Lung microvascular endothelial cell (primary cell): ENCODE results near the gene ANKRD44. TPM values are rescaled to one million over a fixed set of nuclear protein-coding genes. Genes with fewer than 3 reads are reported as not detected.
A peak's percentile ranks its signal among the peaks of the same experiment; 100 is the strongest.

Source experiments
- DNase-seq, 2 donors: peaks; one replicate each; pipeline versions ENCODE4 v3.0.0 to v3.0.0-alpha.2; 2010; ENCODE audit warnings: low read depth in 2 of 2
- total RNA-seq: library from RNA; depleted of rRNA; stranded (reverse); fragments of >200 nt; gene quantifications from 2 replicates; pipeline ENCODE4 v1.2.1, GENCODE V29; 2014

ANKRD44 gene
- total RNA-seq, 1 donor from 2014 or later, result 1.6 TPM

GRCh38 chr2:197238043-197238365 lies 72.6 kb downstream of the ANKRD44 start:
- peak in 1 of 2 donors; percentile 22 for DNase-seq

DNA sequence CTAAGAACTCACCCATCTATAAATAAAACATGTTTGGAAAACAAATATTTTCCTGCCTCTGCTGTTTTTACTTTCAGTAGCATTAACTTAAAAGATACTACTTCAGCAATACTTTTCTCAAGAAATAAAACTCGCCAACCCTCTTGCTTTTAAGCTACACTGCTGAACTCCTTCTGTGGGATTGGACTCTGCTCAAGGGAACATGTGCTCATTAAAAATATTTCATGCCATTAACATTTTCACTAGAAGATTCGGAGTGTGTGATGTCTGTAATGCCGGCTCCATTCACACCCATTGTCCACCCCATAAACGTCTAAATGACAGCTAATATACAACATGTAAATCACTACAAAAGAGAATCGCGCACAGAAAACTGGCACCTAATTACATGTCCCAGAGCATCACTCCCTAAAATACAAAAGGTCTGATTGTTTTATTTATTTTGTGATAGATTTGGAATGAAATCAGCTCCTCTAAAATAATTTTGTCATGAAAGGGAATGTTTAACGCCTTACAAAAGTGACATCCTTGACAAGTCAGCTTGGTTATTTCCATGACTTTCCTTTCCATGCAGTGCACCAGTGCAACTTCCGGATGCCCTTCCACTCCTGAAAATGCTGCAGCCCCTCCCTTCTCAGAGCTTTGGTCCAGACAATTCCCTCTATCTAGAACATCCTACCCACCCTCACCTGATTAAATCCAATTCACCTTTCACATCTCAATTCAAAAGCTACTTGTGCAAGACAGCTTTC lies 73.1 kb downstream of the ANKRD44 start:
- DNase-seq, result no peak

DNA sequence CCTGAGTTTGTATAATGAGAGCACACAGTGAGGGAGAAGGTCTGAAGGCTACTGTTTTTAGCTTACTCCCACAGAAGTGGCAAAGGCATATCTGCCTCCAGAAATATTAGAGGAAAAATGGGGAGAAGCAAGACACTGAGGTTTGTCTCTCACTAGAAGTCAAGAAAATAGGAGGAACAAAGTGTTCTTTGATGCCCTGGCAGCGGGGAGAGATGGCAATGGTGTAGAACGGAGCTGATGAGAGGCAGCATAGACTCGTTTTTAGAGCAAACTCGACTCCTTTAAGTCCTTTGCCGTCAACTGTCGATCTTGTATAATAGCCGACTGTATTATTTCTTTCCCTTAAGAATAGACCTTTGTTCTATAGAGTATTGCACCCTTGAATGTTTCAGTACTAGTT lies 73.8 kb downstream of the ANKRD44 start:
- DNase-seq, result no peak

DNA sequence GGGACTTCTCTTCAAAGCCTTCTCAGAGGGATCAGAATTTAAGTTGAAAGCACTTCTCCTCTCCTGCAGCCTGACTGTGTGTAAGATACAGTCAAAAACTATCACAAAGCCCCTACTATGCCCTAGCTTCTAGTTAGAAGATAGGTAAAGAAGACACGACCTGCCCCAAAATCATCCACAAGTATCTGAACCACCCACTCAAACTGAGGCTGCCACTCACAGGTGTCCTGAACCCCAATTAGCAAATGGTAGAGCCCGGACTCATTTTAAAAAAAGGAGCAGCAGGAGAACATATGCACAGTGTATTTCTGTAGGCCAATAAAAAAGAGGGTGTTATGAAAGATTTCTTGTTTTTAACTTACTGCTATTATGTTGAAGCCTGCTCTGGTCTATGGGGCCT lies 74.4 kb downstream of the ANKRD44 start:
- no peak for DNase-seq

GRCh38 chr2:197235711-197236110 lies 74.9 kb downstream of the ANKRD44 start:
- no peak for DNase-seq

DNA sequence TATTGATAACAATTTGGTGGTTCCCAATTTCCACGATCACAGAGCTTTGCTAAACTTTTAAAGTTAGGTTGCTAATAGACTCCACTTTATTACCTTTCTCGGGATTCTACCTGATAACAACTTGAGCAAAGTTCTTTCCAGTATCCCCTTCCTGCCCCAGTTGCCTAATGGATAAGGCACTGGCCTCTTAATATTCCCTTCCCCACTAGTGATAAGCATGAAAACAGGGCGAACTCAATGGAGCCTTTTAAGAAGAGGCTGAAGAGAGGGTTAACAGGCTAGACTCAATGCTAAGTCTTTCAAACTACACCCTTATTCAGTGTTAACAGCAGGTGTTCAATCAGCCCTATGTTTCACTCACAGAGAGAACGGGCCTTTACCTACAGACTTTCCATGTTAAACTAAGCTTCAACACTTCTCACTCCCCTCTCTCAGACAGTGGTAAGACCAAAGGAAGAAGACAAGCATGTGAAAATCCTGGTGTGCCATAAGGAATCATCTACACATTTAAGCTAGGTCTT lies 75.8 kb downstream of the ANKRD44 start:
- no peak for DNase-seq

DNA sequence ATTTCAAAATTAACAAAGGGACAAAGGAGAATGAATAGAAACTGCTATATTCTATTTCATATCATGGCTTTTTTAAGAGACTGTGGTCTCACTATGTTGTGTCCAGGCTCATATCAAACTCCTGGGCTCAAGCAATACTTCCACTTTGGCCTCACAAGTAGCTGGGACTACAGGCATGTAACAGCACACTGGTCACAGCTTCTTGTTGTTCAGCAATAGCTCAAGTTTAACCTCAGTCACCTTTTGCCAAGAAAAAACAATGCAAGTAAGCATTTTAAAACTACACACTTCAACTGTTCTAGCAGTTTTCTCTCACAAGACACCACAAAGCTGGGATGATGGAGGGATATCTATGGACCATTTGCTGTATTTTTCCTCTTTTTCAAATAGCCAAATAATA lies 77.1 kb downstream of the ANKRD44 start:
- DNase-seq, result no peak

DNA sequence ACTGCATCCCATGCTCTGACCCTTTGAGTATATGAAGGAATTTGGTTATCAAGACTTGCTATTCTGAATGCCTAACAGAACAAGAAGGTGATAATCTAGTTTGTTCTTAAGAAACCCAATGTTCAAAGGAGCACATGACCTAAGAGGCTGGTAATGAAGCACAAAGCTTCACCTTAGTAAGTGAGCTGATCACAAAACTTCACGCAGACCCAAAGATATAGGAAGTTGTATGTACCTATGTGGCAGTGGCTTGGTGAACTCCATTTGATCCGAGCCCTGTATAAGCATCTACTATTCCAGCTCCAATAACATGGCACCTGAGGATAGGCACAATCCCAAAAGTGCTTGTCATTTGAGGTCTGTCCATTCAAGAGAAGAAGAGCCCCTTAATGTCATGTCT lies 78.6 kb downstream of the ANKRD44 start:
- no peak for DNase-seq

- no peak for DNase-seq
These were observed 80.8 kb downstream of the ANKRD44 start for GRCh38 chr2:197229509-197230443.

DNA sequence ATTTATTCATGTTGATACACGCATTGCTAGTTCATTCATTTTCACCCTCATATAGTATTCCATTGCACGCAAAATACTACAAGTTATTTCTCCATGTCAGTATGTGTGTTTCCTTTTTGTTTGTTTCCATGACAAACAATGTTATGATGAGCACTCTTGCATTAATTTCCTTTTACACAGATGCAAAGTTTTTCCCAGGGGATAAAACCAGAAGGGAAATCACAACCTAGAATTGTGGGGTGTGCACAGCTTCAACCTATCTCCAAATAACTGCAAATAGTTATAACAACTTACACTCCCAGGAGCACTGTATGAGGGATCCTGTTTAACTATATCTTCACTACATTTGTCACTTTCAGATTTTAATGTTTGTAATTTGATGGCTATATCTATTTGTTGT lies 87.1 kb downstream of the ANKRD44 start:
- DNase-seq, result no peak

DNA sequence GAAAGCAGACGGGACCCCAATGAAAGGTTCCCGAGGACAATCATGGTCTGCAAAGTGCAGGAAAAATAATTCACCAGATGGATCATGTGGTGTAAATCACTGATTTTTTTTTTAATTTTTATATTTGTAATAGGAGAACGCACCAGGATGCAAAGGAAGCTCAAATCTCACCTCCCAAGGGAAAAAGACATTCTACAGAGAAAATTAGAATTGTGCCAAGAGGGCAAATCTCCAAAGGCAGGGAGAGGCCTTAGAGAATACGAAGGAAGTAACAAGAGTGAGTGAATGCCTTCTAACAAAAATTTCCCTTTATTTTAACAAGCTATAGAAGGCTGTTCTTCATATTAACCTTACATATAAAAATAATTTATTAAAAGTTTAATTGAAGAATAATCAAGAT lies 90.9 kb downstream of the ANKRD44 start:
- no peak for DNase-seq

DNA sequence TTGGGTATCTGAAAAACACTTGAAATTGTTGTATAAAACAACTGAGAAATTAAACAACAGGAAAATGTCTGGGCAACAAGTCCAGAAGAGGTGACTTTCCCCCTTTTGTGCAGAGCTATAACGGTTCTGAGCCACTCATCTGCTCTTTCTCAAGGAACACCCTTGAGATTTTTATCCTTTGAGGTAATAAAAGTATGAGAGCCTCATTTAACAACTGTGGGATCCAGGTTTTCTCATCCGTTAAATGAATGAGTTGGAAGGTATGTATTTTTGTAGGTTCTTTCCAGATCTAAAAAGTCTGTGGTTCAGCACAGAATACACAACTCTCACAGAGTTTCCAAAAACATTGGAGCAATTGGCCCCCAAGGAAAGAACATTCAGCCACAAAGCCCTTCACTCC lies 93.0 kb downstream of the ANKRD44 start:
- no peak for DNase-seq

DNA sequence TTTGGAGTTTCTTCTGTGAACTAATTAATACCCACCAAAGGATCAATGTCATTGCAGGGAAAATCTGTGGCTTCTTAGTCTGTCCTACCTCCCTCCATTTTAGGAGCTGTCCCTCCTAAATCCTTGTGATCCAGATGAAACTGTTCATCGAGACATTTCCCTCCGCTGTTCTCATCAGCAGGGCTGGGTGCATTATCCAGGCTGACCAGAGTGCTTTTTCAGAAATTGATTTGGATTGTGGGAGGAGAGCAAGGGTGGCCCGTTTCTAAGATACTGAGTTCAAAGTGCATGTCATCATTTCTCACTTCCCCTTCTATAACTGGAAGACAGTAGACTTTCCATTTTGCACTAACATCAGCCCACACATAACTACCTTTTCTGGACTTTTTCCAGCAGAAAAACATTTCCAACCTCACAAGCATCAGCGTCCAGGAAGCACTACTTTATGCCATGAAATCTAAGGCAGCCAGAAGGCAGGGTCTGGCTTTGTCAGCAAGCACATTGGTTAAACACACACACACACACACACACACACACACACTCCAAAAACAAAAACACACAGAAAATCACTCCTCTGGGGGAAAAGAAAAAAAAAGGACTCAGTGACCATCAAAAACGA lies 94.1 kb downstream of the ANKRD44 start:
- DNase-seq, result peak; percentile 7 to 39

DNA sequence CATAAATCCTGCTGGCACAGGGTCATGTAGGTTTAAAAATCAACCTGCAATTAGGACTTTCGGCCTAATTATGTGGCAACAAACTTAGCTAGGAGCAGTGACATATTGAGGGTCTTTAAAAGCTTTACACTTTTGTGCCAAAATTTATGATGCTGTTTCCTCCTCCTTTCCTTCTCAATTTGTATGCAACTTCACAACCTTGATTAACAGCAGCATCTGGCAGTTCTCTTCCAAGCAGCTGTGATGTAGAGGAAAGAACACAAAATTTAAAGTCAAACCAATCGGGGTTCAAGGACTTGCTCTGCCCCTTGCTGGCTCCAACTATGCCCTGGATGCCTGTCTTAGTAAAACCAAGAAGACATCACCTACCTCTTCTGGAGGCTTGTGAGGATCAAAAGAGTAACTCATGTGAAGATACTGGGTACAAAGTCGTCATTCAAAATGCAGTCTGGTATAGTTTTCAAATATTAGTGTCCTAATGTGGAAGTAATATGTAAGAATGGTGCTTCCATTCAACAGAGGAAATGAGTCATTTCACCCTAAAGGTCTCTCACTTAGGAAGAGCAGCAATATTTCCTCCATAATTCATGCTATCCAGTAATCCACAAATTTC lies 94.7 kb downstream of the ANKRD44 start:
- peak; percentile 54 to 56 for DNase-seq

GRCh38 chr2:197212344-197213262 lies 98.0 kb downstream of the ANKRD44 start:
- peak; percentile 14 to 51 for DNase-seq

DNA sequence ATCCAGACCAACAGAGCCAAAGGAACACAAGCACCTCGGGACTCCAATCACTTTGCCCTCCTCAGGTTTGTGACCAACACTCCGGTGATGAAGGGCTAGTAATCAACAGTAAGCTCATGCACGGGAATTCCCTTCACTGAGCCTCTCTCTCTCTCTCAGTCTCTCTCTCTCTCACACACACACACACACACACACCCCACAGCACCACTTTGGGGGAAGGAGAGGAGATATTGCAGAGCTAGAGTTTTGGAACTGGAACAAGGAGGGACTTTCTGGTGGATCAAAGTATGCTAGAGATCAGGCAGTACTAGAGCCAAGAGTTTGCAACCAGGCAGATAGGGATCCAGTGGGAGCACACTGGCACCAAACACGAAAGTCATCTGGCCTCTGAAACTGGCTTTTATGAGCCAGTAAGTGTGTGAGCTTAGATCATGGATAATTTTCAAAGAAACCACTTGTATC lies 98.7 kb downstream of the ANKRD44 start:
- no peak for DNase-seq

GRCh38 chr2:197210430-197210829 lies 100.2 kb downstream of the ANKRD44 start:
- DNase-seq, result no peak

GRCh38 chr2:197209742-197210408 lies 100.7 kb downstream of the ANKRD44 start:
- DNase-seq, result no peak

- DNase-seq, result no peak
These were observed 101.3 kb downstream of the ANKRD44 start for GRCh38 chr2:197209246-197209645.

DNA sequence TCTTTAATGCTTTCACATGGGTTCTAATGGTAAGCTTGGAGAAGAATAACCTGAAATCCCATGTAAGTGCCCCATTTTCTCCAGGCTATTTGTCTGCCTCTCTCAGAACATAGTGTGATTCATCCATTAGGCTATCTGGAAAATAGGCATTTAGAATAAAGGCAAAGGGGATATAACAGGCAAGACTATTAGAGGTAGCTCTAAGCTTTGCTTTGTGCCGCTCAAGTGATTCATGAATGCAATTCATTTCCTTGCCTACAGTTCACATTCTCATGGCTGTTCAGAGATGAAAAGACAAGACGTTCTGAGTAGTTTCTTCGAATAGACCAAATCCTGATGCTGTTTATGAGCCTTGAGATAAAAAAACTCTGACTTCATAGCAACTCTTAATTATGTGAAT lies 101.7 kb downstream of the ANKRD44 start:
- DNase-seq, result peak in 1 of 2 donors; percentile 23
